DMS79 treated with DMSO at 0.1 percent for 48 hours (cell line): ENCODE measurements around the gene ACER3.
"Not testable (repeated sequence)": the region's sequence is repeated elsewhere in the genome, so short reads cannot be mapped to it uniquely, and the experiment has no call there.

ENCODE experiments used
- DNase-seq: peaks from one replicate; lab custom pipeline; 2025; lab: John Stamatoyannopoulos, UW

The ACER3 gene

DNA sequence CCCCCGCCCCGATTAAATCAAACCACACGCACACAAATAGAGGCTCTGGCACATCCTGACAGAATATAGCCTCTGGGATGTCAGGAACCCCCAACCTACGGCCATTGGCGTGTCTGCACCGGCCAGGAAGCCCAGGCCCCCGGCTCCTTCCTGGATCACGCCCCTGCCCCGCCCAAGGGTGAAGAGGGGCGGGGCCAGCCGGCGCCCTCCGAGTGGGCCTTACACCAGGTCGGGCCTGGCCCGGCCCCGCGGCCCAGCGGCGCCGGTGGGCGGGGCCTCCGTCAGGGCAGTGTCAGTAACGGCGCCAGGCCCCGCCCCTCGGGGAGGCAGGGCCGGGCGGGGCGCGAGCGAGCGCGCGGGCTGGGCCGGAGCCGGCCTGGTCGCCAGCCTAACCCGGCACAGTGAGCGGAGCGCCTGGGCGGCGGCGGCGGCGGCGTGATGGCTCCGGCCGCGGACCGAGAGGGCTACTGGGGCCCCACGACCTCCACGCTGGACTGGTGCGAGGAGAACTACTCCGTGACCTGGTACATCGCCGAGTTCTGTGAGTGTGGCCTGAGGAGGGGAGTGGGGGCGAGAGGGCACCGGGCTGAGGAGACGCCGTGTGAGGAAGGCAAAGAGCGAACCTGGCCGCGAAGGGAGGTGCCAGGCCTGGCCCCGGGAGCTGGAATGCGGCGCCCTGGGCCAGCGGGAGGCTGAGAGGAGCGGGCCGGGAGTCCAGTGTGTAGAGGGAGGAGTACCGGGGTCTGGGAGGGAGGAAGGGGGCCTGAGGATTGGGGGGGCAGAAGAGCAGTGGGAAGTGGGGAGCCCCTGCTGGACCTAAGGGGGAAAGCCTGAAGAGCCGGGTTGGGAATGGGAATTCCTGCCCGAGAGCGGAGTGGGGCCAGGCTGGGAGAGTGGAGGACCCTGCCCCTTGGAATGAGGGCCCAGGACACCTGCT lies at the start of gene ACER3:
TSS of gene ACER3 (plus strand) at position 380 of the 937 bp plus-strand sequence. CDS start at position 439, 59 bp downstream.
- peak; percentile 89 for DNase-seq

DNA sequence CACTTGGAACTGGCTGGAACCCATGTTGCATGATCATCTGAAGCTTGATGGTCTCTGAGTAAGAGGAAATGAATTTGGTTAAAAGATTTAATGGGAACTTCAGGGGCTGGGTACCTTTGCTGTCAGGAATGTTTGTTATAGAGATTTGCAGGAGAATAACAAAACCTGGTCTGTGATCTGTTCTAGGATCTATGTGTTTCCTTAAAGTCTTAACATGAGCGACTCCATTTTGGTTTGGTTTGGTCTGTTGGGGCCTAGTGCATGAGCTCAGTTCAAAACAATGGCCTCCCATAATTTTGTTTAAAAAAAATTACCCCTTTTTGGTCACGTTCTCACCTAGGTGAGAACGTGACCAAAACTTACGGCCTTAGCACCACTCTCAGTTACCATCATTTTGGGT lies 49.5 kb upstream of the ACER3 start:
- no peak for DNase-seq

DNA sequence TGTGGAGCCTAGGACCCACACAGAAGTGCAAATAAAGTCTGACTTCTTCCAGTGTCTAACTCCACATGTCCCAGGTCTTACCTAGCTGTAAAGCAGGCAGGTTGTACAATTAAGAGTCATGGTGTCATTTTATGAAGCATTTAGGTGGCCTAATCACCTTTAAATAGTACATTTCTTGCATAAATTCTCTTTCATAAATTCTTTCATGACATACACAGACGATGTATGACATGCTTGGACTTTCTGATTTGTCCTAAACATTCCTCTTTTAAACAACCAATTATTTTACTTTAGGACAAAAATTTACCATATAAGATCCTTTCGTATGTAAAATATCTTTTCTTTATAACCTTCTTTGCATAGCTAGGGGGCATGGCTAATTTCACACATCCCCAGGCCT lies 46.3 kb upstream of the ACER3 start:
- no peak for DNase-seq

DNA sequence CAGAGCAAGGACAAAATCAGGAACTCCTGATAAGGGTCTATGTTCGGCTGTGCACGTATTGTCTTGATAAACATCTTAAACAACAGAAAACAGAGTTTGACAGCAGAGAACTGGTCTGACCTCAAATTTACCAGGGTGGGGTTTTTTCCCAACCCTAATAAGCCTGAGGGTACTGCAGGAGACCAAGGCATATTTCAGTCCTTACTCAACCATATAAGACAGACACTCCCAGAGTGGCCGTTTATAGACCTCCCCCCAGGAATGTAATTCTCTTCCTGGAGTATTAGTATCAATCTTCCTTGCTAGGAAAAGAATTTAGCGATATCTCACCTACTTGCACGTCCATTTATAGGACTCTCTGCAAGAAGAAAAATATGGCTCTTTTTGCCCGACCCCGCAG lies 45.0 kb upstream of the ACER3 start:
- DNase-seq: not testable (repeated sequence)

DNA sequence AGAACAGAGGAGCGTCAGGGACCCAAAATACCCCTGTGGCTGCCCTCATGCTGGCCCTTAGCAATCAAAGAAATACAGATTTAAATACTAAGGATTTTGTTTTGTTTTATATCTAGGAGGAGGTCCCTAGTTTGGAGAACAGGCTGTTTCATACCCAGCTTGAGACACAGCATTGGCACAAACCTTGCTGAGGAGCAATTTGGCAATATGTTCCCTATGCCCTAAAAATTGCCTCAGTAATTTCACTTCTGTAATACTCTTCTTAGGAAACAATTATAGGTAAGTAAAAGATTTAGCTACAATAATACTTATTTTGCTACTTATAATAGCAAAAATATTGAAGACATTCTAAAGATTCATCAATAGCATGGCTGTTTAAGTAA lies 40.5 kb upstream of the ACER3 start:
- no peak for DNase-seq

DNA sequence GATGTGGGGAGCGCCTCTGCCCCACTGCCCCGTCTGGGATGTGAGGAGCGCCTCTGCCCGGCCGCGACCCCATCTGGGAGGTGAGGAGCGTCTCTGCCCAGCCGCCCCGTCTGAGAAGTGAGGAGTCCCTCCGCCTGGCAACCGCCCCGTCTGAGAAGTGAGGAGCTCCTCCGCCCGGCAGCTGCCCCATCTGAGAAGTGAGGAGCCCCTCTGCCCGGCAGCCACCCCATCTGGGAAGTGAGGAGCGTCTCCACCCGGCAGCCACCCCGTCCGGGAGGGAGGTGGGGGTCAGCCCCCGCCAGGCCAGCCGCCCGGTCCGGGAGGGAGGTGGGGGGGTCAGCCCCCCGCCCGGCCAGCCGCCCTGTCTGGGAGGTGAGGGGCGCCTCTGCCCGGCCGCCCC lies 39.3 kb upstream of the ACER3 start:
- DNase-seq: not testable (repeated sequence)

DNA sequence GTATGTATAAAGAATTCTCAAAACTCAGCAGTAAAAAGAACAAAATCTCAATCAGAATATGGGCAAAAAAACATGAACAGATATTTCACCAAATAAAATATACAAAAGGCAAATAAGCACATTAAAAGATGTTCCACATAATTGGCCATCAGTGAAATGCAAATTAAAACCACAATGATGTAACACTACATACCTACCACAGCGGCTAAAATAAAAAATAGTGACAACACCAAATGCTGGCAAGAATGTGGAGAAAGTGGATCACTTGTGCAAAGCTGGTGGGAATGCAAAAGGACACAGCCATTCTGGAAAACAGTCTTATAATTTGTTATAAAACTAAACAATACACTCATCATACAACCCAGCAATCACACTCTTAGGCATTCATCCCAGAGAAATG lies 38.3 kb upstream of the ACER3 start:
- DNase-seq: no peak

DNA sequence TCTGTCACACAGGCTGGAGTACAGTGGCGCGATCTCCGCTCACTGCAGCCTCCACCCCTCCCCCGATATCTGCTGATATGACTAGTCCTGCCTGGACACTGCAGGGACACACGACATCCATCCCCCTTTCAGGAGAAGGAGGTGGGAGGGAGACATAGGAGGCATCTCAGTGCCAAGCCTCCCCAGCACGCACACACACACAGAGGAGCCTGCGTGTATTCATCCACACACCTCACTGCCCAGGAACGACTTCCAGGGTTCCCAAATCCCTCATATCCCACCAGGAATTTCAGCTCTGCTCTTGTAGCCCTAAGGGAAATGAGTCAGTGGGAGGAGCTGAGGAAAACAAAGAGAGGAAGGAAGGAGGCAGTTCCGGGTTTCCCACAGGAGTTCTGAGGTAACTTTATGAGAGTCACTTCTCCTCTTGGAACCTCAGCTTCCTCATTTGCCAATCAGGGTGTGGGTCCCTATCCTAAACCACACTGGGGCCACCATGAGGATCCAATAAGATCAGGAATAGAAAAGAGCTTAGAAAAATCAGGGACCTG lies 37.2 kb upstream of the ACER3 start:
- no peak for DNase-seq

DNA sequence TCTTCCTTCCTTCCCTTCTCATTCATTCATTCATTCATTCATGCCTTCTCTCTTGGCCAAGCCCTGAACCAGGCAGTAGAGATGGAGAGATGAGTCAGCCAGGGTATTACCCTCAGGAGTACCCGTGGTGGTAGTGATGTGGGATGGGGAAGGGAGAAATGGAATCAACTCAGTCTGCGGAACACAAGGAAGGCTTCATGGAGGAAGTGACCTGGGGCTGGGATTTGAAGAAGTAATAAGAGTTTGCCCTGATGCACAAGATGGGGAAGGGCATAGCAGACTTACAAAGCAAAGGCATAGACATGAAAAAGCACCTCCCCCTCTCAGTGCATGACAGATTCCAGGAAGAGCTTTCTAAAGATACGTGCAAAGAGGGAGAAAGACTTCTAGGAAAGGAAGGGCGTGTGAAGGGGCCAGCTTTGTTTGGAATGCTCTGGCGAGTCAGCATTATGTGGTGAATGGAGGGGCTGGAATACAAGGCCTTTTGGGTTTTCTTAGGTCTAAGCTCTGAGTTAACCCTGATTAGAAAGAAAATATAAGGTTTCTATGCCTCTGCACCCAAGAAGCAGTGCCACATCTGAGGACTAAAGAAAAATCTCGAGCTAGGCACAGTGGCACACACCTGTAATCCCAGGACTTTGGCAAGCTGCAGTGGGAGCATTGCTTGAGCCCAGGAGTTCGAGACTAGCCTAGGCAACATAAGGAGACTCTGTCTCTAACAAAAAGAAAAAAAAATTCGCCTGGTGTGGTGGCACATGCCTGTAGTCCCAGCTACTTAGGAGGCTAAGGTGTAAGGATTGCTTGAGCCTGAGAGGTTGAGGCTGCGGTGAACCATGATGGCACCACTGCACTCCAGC lies 36.4 kb upstream of the ACER3 start:
- DNase-seq: no peak

DNA sequence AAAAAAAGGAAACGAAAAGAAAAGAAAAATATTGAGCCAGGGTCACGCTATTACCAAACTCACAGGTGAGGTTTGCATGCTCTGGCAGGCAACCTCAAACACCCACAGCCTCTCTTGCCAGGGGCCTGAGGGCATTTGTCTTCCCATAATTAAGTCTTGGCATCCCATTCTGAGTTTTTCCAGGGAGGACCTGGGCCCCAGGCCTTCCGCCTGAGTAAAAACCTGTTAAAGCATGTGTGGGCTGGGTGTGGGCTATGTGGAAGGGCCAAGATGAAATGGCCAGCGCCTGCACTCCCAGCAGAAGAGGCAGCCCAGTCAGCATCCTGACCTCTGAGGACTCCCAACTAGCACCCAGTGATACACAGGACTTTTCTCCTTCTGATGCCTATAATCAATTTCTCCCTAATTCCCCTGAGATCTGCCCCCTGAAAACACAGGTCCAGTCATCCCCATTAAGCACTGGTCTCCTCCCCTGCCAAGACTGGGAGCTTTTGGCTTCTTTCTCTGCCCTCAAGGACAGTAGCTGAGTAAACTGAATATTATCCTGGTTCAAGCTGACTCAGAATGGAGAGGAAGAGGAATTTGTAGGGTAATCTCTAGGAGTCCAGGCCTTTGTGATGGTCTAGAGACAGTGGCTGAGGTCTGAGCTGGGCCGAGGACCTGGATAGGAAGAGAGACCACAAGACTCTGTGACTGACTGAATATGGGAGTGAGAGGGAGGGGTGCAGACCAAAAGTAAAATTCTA lies 35.6 kb upstream of the ACER3 start:
- DNase-seq: peak; percentile 60

DNA sequence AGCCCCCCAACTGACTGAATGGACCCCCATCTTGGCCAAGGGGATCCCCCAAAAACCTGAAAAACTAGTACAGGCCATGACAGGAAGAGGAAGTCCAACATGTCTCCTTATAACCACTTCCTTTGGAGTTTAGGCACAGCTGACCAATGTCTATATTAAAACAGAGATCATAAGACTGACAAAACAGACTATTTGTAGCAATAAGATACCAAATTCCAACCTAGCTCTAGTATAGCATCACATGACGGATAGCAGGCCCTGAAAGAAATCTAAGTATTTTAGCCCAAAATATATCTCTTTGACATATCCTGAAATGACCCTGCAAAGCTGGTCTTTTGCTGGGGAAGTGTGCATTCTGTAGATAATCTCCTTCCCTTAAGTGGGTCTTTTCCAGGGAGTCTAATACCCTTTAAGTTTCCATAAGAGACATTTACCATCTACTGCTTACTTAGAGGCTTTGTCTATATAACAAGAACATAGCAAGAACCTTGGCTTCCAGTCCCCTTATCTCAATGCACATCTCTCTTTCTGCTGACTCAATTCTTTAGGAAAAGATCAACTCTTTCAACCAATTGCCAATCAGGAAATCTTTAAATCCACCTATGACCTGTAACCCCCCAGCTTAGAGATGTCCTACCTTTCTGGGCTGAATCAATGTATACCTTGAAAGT lies 34.9 kb upstream of the ACER3 start:
- no peak for DNase-seq

DNA sequence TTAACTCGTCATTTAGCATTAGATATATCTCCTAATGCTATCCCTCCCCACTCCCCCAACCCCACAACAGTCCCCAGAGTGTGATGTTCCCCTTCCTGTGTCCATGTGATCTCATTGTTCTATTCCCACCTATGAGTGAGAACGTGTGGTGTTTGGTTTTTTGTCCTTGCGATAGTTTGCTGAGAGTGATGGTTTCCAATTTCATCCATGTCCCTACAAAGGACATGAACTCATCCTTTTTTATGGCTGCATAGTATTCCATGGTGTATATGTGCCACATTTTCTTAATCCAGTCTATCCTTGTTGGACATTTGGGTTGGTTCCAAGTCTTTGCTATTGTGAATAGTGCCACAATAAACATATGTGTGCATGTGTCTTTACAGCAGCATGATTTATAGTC lies 34.2 kb upstream of the ACER3 start:
- DNase-seq: not testable (repeated sequence)

DNA sequence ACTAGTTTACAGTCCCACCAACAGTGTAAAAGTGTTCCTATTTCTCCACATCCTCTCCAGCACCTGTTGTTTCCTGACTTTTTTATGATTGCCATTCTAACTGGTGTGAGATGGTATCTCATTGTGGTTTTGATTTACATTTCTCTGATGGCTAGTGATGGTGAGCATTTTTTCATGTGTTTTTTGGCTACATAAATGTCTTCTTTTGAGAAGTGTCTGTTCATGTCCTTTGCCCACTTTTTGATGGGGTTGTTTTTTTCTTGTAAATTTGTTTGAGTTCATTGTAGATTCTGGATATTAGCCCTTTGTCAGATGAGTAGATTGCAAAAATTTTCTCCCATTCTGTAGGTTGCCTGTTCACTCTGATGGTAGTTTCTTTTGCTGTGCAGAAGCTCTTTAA lies 33.7 kb upstream of the ACER3 start:
- not testable (repeated sequence) for DNase-seq

DNA sequence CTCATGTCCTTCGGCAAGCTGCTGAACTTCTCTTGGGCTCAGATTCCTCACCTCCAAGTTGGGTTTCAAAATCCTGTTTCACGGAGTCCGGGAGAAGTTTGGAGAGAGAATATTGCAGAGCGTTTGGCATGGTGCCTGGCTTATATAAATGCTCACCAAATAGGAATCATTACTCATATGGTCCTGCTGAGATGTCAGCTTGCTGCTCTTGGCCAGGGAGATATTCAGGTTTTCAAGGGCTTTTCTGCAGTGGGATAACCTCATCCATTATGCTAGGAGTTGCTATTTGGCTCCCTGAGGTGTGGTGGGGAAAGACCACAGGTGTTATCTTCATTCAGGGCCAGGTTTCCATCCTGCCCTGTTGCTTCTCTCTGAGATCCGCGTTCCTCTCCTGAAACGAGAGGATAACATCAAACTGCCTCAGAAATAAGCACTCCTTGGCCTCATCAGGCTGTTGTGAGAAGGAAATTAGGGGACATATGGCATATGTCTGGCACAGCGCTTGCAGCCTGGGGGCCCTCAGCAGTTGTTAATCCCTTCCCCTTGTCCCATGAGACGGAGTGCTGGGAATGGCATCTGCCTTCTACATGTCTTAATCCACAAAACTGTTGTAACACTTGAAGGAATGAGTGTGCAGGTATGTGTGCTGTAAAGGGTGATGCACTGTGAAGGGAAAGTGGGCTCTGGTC lies 29.9 kb upstream of the ACER3 start:
- peak; percentile 24 for DNase-seq

DNA sequence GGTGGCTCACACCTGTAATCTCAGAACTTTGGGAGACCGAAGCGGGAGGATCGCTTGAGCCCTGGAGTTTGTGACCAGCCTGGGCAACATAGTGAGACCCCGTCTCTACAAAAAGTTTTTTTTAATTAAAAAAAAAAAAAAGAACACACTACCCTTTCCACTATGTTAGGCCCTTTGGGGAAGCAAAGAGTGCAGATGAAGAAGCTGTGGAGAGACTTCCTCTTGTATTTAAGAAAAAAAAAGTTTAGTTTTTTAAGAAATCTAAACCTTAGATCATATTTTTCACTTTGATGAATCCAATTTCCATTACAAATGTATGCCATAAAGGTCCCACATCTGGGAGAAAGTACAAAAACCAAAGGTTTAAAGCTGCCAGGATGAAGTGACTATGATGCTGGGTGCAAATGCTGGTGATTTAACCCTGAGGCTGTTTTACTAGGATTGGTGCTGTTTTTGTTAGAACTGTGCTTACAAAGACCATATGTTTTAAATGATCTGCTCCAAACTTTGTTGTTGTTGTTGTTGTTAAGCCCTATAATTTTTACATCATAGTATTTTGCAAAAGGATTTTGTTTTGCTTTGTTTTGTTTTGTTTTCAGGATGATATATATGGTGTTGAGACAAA lies 28.9 kb upstream of the ACER3 start:
- DNase-seq: no peak

DNA sequence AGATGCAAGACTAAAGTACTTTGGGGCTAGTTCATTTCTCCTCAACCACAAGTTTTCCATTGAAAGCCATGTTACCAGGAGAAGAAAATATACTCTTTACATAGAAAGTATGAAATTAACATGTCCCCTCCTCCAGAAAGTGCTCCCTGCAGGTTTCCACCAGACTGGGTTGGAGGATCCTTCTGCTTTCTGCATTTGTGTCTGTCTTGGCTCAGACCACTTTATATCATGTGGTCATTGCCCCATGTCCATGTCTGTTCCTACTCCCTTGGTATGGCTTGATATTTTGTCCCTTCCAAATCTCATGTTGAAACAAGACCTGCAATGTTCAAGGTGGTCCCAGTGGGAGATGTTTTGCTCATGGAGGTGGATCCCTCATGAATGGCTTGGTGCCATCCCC lies 28.4 kb upstream of the ACER3 start:
- no peak for DNase-seq

DNA sequence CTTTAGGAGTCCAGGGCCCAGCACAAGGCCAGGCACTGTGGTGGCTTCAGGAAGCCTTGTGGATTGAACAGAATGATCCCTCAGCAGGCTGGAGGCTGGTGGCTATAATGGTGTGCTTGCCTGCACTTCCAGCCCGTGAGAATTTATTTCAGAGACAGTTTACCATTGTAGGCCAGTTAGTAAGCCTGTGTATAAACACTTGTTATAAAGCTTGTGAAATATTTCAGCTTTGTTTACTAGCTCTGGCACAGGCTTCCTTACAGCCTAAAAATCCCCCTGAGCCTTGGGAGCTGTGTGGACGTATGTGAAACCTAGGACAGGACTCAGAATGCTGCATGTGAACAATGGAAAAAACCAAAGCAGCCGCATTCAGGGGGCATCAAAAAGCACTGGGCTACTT lies 26.6 kb upstream of the ACER3 start:
- no peak for DNase-seq

DNA sequence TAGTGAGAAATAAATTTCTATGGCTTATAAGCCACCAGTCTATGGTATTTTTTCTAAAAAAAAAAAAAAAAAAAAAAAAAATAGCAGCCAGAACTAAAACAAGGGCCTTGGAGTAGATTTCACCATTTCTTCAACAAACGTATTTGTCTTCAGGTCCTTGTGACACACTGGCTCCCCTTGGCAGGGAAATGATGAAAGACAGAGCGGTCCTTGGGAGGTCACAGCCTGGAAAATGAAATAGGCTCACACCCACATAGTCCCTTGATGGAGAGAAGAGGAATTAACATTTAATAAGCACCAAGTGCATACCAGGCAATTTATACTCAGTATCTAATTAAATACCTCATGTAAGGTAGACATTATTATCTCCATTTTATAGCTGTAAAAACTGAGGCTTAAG lies 25.7 kb upstream of the ACER3 start:
- no peak for DNase-seq

DNA sequence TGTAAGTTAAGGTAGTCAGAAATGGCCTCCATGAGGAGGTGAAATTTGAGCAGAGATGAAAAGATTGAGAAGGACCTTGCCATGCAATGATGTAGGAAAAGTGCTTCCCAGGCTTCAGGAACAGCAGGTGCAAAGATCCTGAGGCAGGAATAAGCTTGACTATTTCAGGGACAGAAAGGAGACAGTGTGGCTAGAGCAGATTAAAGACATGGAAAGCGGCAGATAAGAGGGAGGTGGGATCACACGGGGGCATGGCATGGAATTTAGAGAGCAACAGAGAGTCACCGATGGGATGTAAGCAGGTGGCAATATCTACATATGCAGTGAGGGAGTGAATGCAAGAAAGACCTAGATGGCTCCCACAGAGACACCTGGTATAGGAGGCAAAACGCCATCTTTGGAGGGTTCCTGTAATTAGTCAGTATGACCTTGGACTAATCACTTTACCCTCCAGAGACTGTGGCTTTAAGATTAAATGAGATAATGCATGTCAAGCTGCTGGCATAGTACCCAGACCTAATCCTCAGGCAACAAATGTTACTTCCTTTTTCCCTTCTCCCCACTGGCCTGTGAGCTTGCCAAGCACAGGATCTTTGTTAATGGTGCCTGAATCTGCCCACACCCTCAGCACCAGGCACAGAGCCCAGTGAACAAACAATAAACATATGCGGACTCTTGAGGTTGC lies 24.6 kb upstream of the ACER3 start:
- DNase-seq: peak; percentile 95
